ENCODE data around the gene CAPN15.

- TF ChIP-seq CTCF (IDR thresholded peaks at IDR 0.05) (no peak), EP300 (IDR thresholded peaks at IDR 0.05) (no peak)
Observed at GRCh38 chr16:564690-565418, 37.3 kb downstream of the CAPN15 start.

Data from suprapubic skin (tissue), 3 donors.